Measurements from ENCODE around the gene LRCH1.

GRCh38 chr13:46553886-46554858, 1.2 kb downstream of the LRCH1 start:
- TF ChIP-seq JUND (IDR thresholded peaks at IDR 0.05) (no peak), RAD21 (IDR thresholded peaks at IDR 0.05) (peak; percentile 44 to 55), REST (IDR thresholded peaks at IDR 0.05) (peak; percentile 21), TAF1 (conservative IDR thresholded peaks at IDR 0.05) (peak; percentile 44), SP1 (IDR thresholded peaks at IDR 0.05) (no peak), MAX (IDR thresholded peaks at IDR 0.05) (no peak), FOXA1 (IDR thresholded peaks at IDR 0.05) (no peak), RXRA (IDR thresholded peaks at IDR 0.05) (no peak), EGR1 (IDR thresholded peaks at IDR 0.05; ENCODE audit: low read depth in 2 of 2) (peak in 1 of 2 donors; percentile 58), YY1 (IDR thresholded peaks at IDR 0.05) (no peak)
- TF ChIP-seq, protein P1, sequence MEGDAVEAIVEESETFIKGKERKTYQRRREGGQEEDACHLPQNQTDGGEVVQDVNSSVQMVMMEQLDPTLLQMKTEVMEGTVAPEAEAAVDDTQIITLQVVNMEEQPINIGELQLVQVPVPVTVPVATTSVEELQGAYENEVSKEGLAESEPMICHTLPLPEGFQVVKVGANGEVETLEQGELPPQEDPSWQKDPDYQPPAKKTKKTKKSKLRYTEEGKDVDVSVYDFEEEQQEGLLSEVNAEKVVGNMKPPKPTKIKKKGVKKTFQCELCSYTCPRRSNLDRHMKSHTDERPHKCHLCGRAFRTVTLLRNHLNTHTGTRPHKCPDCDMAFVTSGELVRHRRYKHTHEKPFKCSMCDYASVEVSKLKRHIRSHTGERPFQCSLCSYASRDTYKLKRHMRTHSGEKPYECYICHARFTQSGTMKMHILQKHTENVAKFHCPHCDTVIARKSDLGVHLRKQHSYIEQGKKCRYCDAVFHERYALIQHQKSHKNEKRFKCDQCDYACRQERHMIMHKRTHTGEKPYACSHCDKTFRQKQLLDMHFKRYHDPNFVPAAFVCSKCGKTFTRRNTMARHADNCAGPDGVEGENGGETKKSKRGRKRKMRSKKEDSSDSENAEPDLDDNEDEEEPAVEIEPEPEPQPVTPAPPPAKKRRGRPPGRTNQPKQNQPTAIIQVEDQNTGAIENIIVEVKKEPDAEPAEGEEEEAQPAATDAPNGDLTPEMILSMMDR (IDR thresholded peaks at IDR 0.05; ENCODE audit: low read depth, low read length, missing input control): peak; percentile 39
